ENCODE data around the gene MFSD6. TPM values are rescaled to one million over a fixed set of nuclear protein-coding genes. Genes with fewer than 3 reads are reported as not detected.
A peak's percentile ranks its signal among the peaks of the same experiment; 100 is the strongest.

The MFSD6 gene
- total RNA-seq, 1 donor from 2014 or later: 55.8 TPM

- H3K36me3 ChIP-seq: peaks cover 12% of the 10 kb centered on the region
- intact Hi-C loops (cut with DNase I): no loop called here
- no peaks in the 10 kb centered on the region for H3K9me3 ChIP-seq
- ATAC-seq (peak; percentile 17), DNase-seq (no peak)
- no peak overlapping the region for H3K27ac ChIP-seq
- H3K27me3 ChIP-seq: no peaks in the 10 kb centered on the region
- no peaks in the 10 kb centered on the region for H3K4me1 ChIP-seq
- no peak overlapping the region for H3K4me3 ChIP-seq
- TF ChIP-seq, protein P1, sequence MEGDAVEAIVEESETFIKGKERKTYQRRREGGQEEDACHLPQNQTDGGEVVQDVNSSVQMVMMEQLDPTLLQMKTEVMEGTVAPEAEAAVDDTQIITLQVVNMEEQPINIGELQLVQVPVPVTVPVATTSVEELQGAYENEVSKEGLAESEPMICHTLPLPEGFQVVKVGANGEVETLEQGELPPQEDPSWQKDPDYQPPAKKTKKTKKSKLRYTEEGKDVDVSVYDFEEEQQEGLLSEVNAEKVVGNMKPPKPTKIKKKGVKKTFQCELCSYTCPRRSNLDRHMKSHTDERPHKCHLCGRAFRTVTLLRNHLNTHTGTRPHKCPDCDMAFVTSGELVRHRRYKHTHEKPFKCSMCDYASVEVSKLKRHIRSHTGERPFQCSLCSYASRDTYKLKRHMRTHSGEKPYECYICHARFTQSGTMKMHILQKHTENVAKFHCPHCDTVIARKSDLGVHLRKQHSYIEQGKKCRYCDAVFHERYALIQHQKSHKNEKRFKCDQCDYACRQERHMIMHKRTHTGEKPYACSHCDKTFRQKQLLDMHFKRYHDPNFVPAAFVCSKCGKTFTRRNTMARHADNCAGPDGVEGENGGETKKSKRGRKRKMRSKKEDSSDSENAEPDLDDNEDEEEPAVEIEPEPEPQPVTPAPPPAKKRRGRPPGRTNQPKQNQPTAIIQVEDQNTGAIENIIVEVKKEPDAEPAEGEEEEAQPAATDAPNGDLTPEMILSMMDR (IDR thresholded peaks at IDR 0.05): no peak
These were observed 33.4 kb downstream of the MFSD6 start for GRCh38 chr2:190441564-190441963.

- Histone ChIP-seq H3K4me3 (no peak overlapping the region), H3K4me1 (no peaks in the 10 kb centered on the region), H3K36me3 (no peaks in the 10 kb centered on the region), H3K27ac (no peak overlapping the region), H3K9me3 (no peaks in the 10 kb centered on the region), H3K27me3 (no peaks in the 10 kb centered on the region)
- DNase-seq (no peak), ATAC-seq (no peak)
- TF ChIP-seq, protein P1 (IDR thresholded peaks at IDR 0.05): no peak
- intact Hi-C loops (cut with DNase I): no loop called here
These were observed 34.9 kb downstream of the MFSD6 start for GRCh38 chr2:190443055-190443454.

GRCh38 chr2:190443778-190444481 lies 35.8 kb downstream of the MFSD6 start:
- no peak overlapping the region for H3K4me3 ChIP-seq
- TF ChIP-seq, protein P1 (IDR thresholded peaks at IDR 0.05): no peak
- H3K27ac ChIP-seq: no peak overlapping the region
- intact Hi-C loops (cut with DNase I): no loop called here
- ATAC-seq (no peak), DNase-seq (no peak)
- H3K4me1 ChIP-seq: no peaks in the 10 kb centered on the region
- no peaks in the 10 kb centered on the region for H3K36me3 ChIP-seq
- no peaks in the 10 kb centered on the region for H3K27me3 ChIP-seq
- no peaks in the 10 kb centered on the region for H3K9me3 ChIP-seq

- ATAC-seq (no peak), DNase-seq (no peak)
- intact Hi-C loops (cut with DNase I): no loop called here
- no peak overlapping the region for H3K27ac ChIP-seq
- H3K4me1 ChIP-seq: no peaks in the 10 kb centered on the region
- H3K36me3 ChIP-seq: no peaks in the 10 kb centered on the region
- H3K4me3 ChIP-seq: no peak overlapping the region
- TF ChIP-seq, protein P1 (IDR thresholded peaks at IDR 0.05): no peak
- H3K9me3 ChIP-seq: no peaks in the 10 kb centered on the region
- no peaks in the 10 kb centered on the region for H3K27me3 ChIP-seq
These were observed 36.8 kb downstream of the MFSD6 start for GRCh38 chr2:190444976-190445375.

DNA sequence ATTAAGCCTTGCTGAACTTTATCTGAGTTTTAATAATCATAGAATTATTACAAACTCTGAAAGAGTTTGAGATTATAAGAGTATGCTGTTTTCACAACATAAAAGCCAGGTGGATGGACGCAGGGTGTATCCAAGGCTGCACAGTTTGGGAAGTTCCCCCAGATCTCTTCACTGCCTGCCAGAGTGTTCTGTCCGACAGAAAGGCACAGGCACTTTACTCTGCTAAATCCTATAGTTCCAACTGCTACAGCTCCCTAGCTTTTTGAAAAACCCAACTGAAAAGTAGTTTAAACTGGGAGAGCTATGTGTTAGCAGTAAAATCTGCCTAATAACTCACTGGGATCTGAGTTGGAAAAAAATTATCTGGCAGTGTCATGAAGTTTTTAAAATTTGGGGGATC lies 38.0 kb downstream of the MFSD6 start:
- intact Hi-C loops (cut with DNase I): no loop called here
- H3K27ac ChIP-seq: peak overlapping the region; percentile 32
- TF ChIP-seq, protein P1 (IDR thresholded peaks at IDR 0.05): no peak
- no peaks in the 10 kb centered on the region for H3K36me3 ChIP-seq
- no peak for ATAC-seq
- H3K27me3 ChIP-seq: no peaks in the 10 kb centered on the region
- no peak for DNase-seq
- H3K9me3 ChIP-seq: no peaks in the 10 kb centered on the region
- H3K4me3 ChIP-seq: no peak overlapping the region
- H3K4me1 ChIP-seq: no peaks in the 10 kb centered on the region
